Fibroblast of villous mesenchyme (primary cell): Measurements from ENCODE around the gene DNM3. TPM values are rescaled to one million over a fixed set of nuclear protein-coding genes. Genes with fewer than 3 reads are reported as not detected.
"Not testable (repeated sequence)": the region's sequence is repeated elsewhere in the genome, so short reads cannot be mapped to it uniquely, and the experiment has no call there.

Source experiments
- DNase-seq: peaks from one replicate; pipeline ENCODE4 v3.0.0-alpha.2; 2010; ENCODE audit warnings: low read depth
- H3K4me3 ChIP-seq: 2 replicates; pipeline ENCODE4 v1.5.1; 2011; ENCODE audit warnings: low read depth, mild to moderate bottlenecking, low read length
- total RNA-seq: library from RNA; depleted of rRNA; stranded (reverse); fragments of >200 nt; gene quantifications from 2 replicates; pipeline ENCODE4 v1.2.3, GENCODE V29; 2012
- TF ChIP-seq, protein P1 (sequence below): IDR thresholded peaks from 2 replicates; pipeline ENCODE4 v1.5.1; 2012; ENCODE audit warnings: low read depth, mild to moderate bottlenecking, low read length; ENCODE audit not compliant: insufficient read depth

The DNM3 gene
- total RNA-seq, 1 donor: 2.2 TPM

DNA sequence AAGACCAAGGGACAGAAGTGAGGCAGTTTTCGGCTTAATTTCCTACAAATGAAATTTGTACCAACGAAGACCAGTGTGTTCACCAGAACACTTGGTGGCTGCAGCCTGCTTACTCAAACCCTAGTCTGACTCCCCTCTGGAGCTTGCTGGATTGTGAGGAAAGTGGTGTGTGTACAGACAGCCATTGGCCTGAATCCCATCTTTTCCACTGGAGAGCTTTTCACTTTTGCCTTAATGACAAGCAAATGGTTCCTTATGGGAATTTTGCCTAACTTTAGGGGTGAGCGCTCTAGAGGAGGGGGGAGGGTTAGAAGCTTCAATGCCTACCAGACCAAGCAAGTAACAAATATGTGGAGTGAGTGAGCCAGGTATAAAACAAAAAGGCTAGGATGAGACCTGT is 42.5 kb upstream of the DNM3 start:
- no peak for DNase-seq
- no peak overlapping the region for H3K4me3 ChIP-seq
- TF ChIP-seq, protein P1, sequence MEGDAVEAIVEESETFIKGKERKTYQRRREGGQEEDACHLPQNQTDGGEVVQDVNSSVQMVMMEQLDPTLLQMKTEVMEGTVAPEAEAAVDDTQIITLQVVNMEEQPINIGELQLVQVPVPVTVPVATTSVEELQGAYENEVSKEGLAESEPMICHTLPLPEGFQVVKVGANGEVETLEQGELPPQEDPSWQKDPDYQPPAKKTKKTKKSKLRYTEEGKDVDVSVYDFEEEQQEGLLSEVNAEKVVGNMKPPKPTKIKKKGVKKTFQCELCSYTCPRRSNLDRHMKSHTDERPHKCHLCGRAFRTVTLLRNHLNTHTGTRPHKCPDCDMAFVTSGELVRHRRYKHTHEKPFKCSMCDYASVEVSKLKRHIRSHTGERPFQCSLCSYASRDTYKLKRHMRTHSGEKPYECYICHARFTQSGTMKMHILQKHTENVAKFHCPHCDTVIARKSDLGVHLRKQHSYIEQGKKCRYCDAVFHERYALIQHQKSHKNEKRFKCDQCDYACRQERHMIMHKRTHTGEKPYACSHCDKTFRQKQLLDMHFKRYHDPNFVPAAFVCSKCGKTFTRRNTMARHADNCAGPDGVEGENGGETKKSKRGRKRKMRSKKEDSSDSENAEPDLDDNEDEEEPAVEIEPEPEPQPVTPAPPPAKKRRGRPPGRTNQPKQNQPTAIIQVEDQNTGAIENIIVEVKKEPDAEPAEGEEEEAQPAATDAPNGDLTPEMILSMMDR: no peak

DNA sequence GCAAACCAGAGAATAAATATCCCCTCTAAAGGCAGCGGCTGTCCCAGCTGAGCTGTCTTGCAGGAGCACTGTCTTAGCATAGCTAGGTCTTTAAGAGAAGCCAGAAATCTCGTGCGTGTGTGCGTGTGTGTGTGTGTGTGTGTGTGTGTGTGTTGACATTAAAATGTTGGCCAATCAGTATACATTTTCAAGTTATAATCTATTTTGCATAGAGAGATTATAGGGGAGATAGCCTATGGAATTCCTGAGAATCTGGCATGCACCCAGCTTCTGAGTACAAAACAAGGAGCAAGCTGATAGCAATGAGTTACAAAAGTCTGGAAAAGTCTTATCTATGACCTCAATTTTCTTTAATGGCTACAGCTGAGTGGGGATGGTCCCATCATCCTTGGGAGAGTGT is 42.1 kb upstream of the DNM3 start:
- no peak overlapping the region for H3K4me3 ChIP-seq
- TF ChIP-seq, protein P1: no peak
- peak; percentile 52 for DNase-seq

DNA sequence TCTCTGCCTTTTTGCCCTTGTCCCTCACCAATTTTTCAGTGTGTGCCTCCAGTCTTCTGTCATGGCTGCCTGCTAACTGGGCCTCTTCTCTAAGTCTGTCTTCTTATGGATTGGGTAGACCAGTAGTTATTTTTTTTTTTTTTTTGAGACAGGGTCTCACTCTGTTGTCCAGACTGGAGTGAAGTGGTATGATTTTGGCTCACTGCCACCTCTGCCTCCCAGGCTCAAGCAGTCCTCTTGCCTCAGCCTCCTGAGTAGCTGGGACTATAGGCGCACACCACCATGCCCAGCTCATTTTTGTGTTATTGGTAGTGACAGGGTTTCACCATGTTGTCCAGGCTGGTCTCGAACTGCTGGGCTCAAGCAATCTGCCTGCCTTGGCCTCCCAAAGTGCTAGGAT is 41.6 kb upstream of the DNM3 start:
- not testable (repeated sequence) for DNase-seq

DNA sequence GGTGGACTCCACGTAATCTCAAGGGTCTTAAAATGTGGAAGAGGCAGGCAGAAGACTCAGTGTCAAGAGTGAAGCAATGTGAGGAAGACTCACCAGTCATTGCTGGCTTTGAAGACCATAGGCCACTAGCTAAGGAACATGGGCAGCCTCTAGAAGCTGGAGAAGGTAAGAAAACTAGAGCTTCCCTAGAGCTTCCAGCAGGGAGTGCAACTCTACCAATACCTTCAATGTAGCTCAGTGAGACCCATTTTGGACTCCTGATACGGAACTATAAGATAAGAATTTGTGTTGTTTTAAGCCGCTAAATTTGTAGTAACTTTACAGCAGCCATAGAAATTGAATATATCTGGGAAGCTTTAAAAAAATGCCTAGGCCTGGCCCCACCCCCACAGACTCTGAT is 41.0 kb upstream of the DNM3 start:
- no peak for DNase-seq

More for the DNA sequence above, 41.6 kb upstream of the DNM3 start:
- H3K4me3 ChIP-seq: not testable (repeated sequence)

DNA sequence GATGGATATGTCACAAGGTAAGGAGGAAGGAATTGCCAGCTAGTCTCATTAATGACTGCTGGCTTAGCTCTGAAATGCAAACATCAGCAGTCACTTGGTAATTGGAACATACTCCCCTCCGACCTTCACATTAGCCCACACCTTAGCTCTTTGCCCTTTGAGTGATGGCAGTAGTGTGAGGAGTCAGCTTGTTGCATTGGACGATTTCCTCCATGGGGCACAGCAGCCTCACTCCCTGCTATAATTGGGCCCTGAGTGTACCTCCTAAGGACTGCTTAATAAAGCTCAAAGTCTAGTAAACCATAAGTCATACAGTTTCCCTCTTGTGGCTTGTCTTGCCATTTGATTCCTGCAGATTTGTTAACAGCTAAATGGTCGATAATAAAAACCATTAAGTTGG is 40.4 kb upstream of the DNM3 start:
- no peak overlapping the region for H3K4me3 ChIP-seq
- TF ChIP-seq, protein P1: no peak
- no peak for DNase-seq

More for the DNA sequence above, 41.0 kb upstream of the DNM3 start:
- H3K4me3 ChIP-seq: no peak overlapping the region
- TF ChIP-seq, protein P1: peak; percentile 5

DNA sequence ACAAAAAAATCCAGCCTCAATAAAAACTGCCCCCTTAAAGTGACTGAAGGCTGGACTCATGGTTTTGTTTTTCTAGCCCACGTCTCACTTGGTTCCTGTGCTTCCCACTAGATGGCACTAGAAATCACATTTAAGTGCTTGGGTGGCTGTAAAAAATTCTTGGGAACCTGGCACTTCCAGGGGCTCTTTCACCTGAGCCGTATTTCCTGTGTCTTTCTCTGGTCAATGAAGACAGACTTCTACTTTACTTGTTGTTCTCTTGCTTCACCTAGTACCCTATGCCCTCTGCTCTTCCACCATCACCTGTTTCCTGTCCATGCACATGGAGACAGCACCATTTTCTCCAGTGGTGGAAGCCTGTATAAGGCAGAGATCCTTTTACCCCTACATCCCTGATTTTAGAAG is 39.8 kb upstream of the DNM3 start:
- H3K4me3 ChIP-seq: no peak overlapping the region
- TF ChIP-seq, protein P1: peak; percentile 79
- DNase-seq: peak; percentile 53

DNA sequence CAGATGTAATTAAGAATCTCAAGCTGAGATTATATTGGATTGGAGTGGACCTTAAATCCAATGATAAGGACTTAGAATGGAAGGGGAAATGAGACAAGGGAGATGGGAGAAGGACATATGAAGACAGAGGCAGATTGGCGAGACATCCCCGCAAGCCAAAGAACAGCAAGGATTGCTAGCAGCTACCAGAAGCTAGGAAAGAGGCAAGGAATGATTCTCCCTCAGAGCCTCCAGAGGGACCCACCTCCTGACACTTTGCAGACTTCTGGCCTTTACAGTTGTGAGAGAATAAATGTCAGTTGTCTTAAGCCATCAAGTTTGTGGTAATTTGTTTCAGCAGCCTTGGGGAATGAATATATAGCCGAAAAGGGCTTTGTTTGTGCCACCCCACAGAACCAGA is 39.1 kb upstream of the DNM3 start:
- DNase-seq: no peak
- TF ChIP-seq, protein P1: no peak
- H3K4me3 ChIP-seq: no peak overlapping the region
